ENCODE measurements around the gene LRMDA. TPM values are rescaled to one million over a fixed set of nuclear protein-coding genes. Genes with fewer than 3 reads are reported as not detected.

The LRMDA gene
- total RNA-seq, 1 donor from 2014 or later, result 17.1 TPM

- DNase-seq (ENCODE audit: low spot score), result no peak
Observed at GRCh38 chr10:76085002-76085816, 653.8 kb downstream of the LRMDA start.

- DNase-seq (ENCODE audit: low spot score), result no peak
Observed at GRCh38 chr10:76085817-76086167, 654.4 kb downstream of the LRMDA start.

GRCh38 chr10:76086170-76086760, 654.8 kb downstream of the LRMDA start:
- DNase-seq (ENCODE audit: low spot score), result peak; percentile 12

GRCh38 chr10:76086761-76087639, 655.6 kb downstream of the LRMDA start:
- DNase-seq (ENCODE audit: low spot score), result peak; percentile 69

- DNase-seq (ENCODE audit: low spot score), result no peak
Observed at GRCh38 chr10:76088008-76088407, 656.6 kb downstream of the LRMDA start.

GRCh38 chr10:76088980-76089379, 657.6 kb downstream of the LRMDA start:
- DNase-seq (ENCODE audit: low spot score), result no peak

GRCh38 chr10:76089556-76090180, 658.2 kb downstream of the LRMDA start:
- DNase-seq (ENCODE audit: low spot score), result no peak

GRCh38 chr10:76091926-76092325, 660.5 kb downstream of the LRMDA start:
- DNase-seq (ENCODE audit: low spot score), result peak; percentile 11

- DNase-seq (ENCODE audit: low spot score), result no peak
Observed at GRCh38 chr10:76106611-76107010, 675.2 kb downstream of the LRMDA start.

- DNase-seq (ENCODE audit: low spot score), result no peak
Observed at GRCh38 chr10:76108563-76109359, 677.3 kb downstream of the LRMDA start.

- DNase-seq (ENCODE audit: low spot score), result no peak
Observed at GRCh38 chr10:76111404-76111803, 680.0 kb downstream of the LRMDA start.

GRCh38 chr10:76111986-76112825, 680.8 kb downstream of the LRMDA start:
- no peak for DNase-seq (ENCODE audit: low spot score)

GRCh38 chr10:76112826-76113150, 681.4 kb downstream of the LRMDA start:
- no peak for DNase-seq (ENCODE audit: low spot score)

- no peak for DNase-seq (ENCODE audit: low spot score)
Observed at GRCh38 chr10:76113952-76114351, 682.5 kb downstream of the LRMDA start.

- no peak for DNase-seq (ENCODE audit: low spot score)
Observed at GRCh38 chr10:76114581-76115001, 683.2 kb downstream of the LRMDA start.

- DNase-seq (ENCODE audit: low spot score), result no peak
Observed at GRCh38 chr10:76115131-76115470, 683.7 kb downstream of the LRMDA start.

- no peak for DNase-seq (ENCODE audit: low spot score)
Observed at GRCh38 chr10:76115471-76116155, 684.2 kb downstream of the LRMDA start.

GRCh38 chr10:76116523-76116922, 685.1 kb downstream of the LRMDA start:
- no peak for DNase-seq (ENCODE audit: low spot score)

GRCh38 chr10:76117949-76118348, 686.5 kb downstream of the LRMDA start:
- DNase-seq (ENCODE audit: low spot score), result no peak

GRCh38 chr10:76119036-76119435, 687.6 kb downstream of the LRMDA start:
- DNase-seq (ENCODE audit: low spot score), result no peak

All from mucosa of gallbladder (tissue), 1 donor.